WERI-Rb-1 (cell line): Measurements from ENCODE around the gene OSMR.

Experiments used
- DNase-seq: peaks from one replicate; pipeline ENCODE4 v3.0.0-alpha.2; 2020
- H3K27ac ChIP-seq: fragments of 250-450 bp; sonication (Bioruptor Pico); 2 replicates; pipeline ENCODE4 v1.5.1; 2020; ENCODE audit warnings: mild to moderate bottlenecking, moderate library complexity
- H3K27me3 ChIP-seq: fragments of 250-450 bp; sonication (Bioruptor Pico); 2 replicates; pipeline ENCODE4 v1.5.1; 2021; ENCODE audit warnings: mild to moderate bottlenecking, low read depth, moderate library complexity; ENCODE audit not compliant: insufficient read depth, severe bottlenecking
- H3K36me3 ChIP-seq: fragments of 250-450 bp; sonication (Bioruptor Pico); 2 replicates; pipeline ENCODE4 v1.5.1; 2020; ENCODE audit warnings: mild to moderate bottlenecking, moderate library complexity
- H3K4me3 ChIP-seq: 2 replicates; pipeline ENCODE4 v1.5.1; 2011; ENCODE audit warnings: low read depth, mild to moderate bottlenecking, control low read depth, low read length
- H3K9me3 ChIP-seq: fragments of 250-450 bp; sonication (Bioruptor Pico); 2 replicates; pipeline ENCODE4 v1.5.1; 2021; ENCODE audit warnings: mild to moderate bottlenecking, moderate library complexity; ENCODE audit not compliant: severe bottlenecking
- TF ChIP-seq, protein P1 (sequence below): IDR thresholded peaks from 2 replicates; pipeline ENCODE4 v1.5.1; 2011; ENCODE audit warnings: low read depth, mild to moderate bottlenecking, control low read depth, inconsistent platforms, low read length

The OSMR gene

GRCh38 chr5:38879078-38879460, 33.3 kb downstream of the OSMR start:
- H3K4me3 ChIP-seq = no peak overlapping the region

DNA sequence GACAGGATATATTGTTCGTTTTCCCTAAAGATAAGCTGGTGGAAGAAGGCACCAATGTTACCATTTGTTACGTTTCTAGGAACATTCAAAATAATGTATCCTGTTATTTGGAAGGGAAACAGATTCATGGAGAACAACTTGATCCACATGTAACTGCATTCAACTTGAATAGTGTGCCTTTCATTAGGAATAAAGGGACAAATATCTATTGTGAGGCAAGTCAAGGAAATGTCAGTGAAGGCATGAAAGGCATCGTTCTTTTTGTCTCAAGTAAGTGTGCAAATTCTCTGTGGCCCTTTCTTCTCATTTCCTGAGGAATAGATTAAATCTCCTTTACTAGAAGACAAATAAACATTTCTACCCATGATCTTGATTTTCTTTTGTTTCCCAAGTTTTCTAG, 38.0 kb downstream of the OSMR start:
- TF ChIP-seq, protein P1, sequence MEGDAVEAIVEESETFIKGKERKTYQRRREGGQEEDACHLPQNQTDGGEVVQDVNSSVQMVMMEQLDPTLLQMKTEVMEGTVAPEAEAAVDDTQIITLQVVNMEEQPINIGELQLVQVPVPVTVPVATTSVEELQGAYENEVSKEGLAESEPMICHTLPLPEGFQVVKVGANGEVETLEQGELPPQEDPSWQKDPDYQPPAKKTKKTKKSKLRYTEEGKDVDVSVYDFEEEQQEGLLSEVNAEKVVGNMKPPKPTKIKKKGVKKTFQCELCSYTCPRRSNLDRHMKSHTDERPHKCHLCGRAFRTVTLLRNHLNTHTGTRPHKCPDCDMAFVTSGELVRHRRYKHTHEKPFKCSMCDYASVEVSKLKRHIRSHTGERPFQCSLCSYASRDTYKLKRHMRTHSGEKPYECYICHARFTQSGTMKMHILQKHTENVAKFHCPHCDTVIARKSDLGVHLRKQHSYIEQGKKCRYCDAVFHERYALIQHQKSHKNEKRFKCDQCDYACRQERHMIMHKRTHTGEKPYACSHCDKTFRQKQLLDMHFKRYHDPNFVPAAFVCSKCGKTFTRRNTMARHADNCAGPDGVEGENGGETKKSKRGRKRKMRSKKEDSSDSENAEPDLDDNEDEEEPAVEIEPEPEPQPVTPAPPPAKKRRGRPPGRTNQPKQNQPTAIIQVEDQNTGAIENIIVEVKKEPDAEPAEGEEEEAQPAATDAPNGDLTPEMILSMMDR = no peak
- Histone ChIP-seq H3K27ac (no peak overlapping the region), H3K27me3 (no peaks in the 10 kb centered on the region), H3K9me3 (no peaks in the 10 kb centered on the region), H3K4me3 (no peak overlapping the region), H3K36me3 (no peaks in the 10 kb centered on the region)
- no peak for DNase-seq

More at GRCh38 chr5:38879078-38879460, 33.3 kb downstream of the OSMR start:
- no peak for DNase-seq
- TF ChIP-seq, protein P1 = no peak
- Histone ChIP-seq H3K36me3 (no peaks in the 10 kb centered on the region), H3K27ac (no peak overlapping the region), H3K27me3 (no peaks in the 10 kb centered on the region), H3K9me3 (no peaks in the 10 kb centered on the region)

- Histone ChIP-seq H3K27ac (no peak overlapping the region), H3K27me3 (no peaks in the 10 kb centered on the region), H3K9me3 (no peaks in the 10 kb centered on the region), H3K4me3 (no peak overlapping the region), H3K36me3 (no peaks in the 10 kb centered on the region)
- no peak for DNase-seq
- TF ChIP-seq, protein P1 = no peak
Measured at GRCh38 chr5:38885208-38885607, 39.4 kb downstream of the OSMR start.

DNA sequence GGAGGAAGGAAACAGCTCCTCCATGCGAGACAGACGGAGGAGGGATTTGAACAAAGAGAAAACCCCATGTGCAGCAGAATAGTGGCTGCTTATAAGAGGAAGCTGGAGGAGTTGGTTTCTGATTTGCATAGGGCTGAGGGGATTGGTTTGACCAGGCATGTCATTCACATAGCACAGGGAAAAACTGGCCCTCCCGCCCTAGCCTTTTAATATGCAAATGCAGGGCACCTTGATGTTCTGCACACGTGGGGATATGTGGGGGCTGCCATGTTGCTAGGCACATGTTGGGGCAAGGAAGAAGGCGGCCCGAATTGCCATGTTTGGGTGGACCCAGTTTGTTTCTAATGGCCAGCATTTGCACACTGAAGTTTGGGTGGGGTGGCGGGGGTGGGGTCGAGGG, 42.2 kb downstream of the OSMR start:
- TF ChIP-seq, protein P1 = no peak
- H3K4me3 ChIP-seq = no peak overlapping the region
- no peak overlapping the region for H3K27ac ChIP-seq
- H3K27me3 ChIP-seq = no peaks in the 10 kb centered on the region
- no peaks in the 10 kb centered on the region for H3K36me3 ChIP-seq
- no peaks in the 10 kb centered on the region for H3K9me3 ChIP-seq
- no peak for DNase-seq

DNA sequence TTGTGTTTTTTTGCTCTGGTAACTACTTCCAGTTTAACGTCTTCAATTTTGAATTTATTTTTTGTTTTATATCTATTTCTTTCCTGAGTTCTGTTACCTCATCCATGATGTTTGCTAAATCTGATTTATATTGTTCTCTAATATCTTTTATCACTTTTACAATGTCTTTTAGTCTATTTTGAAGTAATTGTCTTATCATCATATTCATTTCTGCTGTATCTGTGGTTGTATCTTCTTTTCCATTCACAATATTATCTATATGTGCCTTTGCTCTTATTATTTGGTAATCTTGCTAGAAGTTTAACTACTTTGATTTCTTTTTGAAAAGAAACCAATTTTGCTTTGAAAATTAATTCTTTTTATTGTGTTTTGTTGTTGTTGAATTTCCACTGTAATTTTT, 43.6 kb downstream of the OSMR start:
- TF ChIP-seq, protein P1 = no peak
- Histone ChIP-seq H3K4me3 (no peak overlapping the region), H3K9me3 (no peaks in the 10 kb centered on the region), H3K27ac (no peak overlapping the region), H3K27me3 (no peaks in the 10 kb centered on the region), H3K36me3 (no peaks in the 10 kb centered on the region)
- DNase-seq = no peak

DNA sequence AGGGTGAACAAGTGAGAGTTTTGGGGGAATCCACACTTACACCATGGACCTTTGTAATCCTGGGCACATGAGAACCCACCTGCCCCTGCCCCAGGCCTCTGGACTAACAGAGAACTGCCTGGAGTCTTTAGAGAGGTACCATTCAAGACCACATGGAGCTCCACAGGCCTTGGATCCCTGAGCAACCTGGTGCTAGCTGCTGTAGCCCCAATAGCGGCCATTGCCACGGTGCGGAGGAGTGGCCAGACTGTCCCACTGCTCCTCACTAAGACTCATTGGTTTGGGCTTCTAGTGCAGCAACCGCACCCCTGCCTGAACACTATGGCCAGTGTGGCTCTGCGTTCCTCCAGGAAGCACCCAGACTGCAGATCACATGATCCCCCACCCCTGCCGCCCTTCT, 45.8 kb downstream of the OSMR start:
- no peak overlapping the region for H3K4me3 ChIP-seq
- TF ChIP-seq, protein P1 = no peak
- no peaks in the 10 kb centered on the region for H3K9me3 ChIP-seq
- no peaks in the 10 kb centered on the region for H3K36me3 ChIP-seq
- DNase-seq = no peak
- no peak overlapping the region for H3K27ac ChIP-seq
- no peaks in the 10 kb centered on the region for H3K27me3 ChIP-seq
